Caki2 (cell line): ENCODE data around the gene SAE1. TPM values are rescaled to one million over a fixed set of nuclear protein-coding genes. Genes with fewer than 3 reads are reported as not detected.

Source experiments
- DNase-seq: peaks from one replicate; pipeline ENCODE4 v3.0.0-alpha.2; 2015; ENCODE audit warnings: low read depth
- in situ Hi-C: cut with HindIII; loops from 2 replicates; pipeline ENCODE4 v1.10.0; 2016; ENCODE audit warnings: low sequenced_read_pairs, low pct_unique_long_range_greater_than_20kb, mixed read lengths
- total RNA-seq: library from RNA; depleted of rRNA; stranded (reverse); fragments of >200 nt; shearing (Covaris generic); gene quantifications from 2 replicates; pipeline ENCODE4 v1.2.3, GENCODE V29; 2014; ENCODE audit warnings: low replicate concordance

Gene SAE1
- total RNA-seq, 1 experiment from 2014 or later: 320 TPM

DNA sequence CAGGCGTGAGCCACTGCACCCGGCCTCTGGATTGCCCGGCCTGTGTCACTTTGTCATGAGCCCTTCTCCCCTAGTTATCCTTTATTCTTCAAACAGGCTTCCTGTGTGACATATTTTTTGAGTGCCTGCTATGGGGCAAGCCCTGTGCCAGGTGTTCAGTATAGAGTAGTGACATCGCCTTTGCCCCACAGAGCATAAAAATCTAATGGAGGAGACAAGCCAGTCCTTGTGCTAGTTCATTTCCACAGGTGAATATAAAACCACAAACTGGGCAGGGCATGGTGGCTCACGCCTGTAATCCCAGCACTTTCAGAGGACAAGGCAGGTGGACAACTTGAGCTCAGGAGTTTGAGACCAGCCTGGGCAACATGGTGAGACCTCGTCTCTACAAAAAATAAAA, 57.2 kb downstream of the SAE1 start:
- in situ Hi-C loops: no loop called here
- no peak for DNase-seq

DNA sequence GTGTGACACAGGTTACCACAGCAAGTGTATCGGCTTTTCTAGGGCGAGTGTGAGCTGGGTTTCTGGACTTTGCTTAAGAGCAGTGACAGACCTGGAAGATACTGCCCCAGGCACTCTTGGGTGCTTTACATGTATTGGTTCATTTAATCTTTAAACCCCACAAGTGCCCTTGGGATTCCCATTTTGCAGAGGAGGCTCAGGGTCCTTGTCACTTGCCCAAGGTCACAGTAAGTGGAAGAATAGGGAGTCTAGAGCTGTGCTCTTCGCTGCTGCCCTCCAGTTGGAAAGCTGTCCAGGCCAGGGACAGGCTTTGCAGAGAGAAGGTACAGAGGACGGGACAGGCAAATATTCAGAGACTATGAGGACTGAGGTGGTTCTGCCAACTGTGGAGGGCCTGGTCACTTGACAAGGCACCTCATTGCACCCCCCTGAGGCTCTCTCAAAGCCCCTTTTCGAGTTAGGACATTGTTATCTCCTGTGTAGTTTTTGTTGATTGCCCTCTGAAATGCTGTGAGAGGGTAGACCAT, 57.9 kb downstream of the SAE1 start:
- in situ Hi-C loops: no loop called here
- no peak for DNase-seq

- DNase-seq: peak; percentile 95
- in situ Hi-C loops: no loop called here
Measured at GRCh38 chr19:47190167-47190727, 59.6 kb downstream of the SAE1 start.

DNA sequence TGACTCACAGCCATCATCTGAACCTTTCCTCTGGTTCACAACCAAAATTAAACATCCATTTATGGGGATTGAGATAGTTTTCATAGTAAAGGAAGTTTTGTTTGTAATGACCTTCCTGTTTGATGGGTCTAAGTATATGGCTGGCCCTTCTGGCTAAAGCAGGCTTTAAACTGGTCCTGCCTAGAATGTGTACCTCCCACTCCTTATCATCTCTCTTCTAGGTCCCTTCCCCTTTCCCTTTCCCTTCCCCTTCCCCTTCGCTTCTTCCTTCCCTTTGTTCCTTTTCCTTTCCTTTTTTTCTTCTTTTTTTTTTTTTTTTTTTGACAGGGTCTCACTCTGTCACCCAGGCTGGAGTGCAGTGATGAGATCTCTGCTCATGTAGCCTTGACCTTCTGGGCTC, 64.8 kb downstream of the SAE1 start:
- DNase-seq: no peak
- in situ Hi-C loops: no loop called here

GRCh38 chr19:47197141-47197540, 66.5 kb downstream of the SAE1 start:
- in situ Hi-C loops: no loop called here

DNA sequence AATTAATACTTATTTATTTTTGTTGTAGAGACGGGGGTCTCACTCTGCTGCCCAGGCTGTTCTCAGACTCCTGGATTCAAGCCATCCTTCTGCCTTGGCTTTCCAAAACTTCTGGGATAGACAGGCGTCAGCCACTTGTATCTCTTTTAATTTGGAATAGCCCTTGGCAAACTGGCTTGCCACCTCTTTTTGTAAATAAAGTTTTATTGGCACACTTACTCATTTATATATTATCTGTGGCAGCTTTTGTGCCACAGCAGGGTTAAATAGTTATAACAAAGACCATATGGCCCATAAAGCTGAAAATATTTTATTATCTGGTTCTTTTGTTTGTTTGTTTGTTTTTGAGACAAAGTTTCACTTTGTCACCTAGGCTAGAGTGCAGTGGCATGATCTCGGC, 69.9 kb downstream of the SAE1 start:
- in situ Hi-C loops: no loop called here
- no peak for DNase-seq

More at GRCh38 chr19:47197141-47197540, 66.5 kb downstream of the SAE1 start:
- DNase-seq: no peak

DNA sequence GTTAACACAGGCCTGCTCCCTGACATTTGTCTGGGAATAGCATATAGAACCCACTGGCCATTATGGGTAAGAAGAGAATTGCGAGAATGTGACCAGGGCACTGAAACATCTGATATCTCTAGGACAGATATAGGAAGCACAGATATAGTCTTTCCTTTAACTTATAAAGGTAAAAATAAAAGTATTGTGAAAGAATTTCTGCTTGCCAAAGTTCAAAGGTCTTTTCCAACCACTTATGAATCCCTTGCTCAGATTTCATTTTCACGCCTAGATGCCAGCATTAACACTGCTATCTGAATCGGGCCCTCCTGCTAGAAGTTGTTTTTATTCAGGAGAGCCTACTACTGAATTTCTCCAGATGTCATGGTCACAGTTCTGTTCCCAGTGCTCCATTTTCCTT, 72.6 kb downstream of the SAE1 start:
- in situ Hi-C loops: no loop called here
- DNase-seq: no peak

GRCh38 chr19:47209319-47210179, 78.9 kb downstream of the SAE1 start:
- no peak for DNase-seq
- in situ Hi-C loops: no loop called here

GRCh38 chr19:47210180-47210490, 79.5 kb downstream of the SAE1 start:
- in situ Hi-C loops: no loop called here
- no peak for DNase-seq

DNA sequence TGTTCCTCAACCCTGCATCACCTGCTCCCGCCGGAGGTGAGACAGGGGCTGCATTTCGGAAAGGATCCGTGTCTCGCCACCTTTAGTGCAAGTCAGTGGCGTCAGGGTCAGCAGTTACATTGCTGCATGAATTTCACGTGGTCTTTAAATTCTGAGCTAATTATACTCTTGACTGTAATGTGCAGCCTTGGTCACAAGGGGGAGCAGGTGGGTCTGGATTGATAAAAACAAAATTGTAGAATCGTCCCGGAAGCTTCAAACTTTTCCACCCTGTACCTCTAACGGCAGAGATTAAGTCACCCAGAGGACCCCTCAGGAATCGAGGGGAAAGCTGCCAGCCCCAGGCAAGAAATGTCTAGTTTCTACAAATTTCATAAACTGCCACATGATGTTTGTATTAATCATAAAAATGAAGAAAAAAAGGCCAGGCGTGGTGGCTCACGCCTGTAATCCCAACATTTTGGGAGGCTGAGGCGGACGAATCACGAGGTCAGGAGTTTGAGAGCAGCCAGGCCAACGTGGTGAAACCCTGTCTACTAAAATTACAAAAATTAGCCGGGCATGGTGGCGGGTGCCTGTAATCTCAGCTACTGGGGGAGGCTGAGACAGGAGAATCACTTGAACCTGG, 80.2 kb downstream of the SAE1 start:
- DNase-seq: peak; percentile 78
- in situ Hi-C loops: no loop called here

DNA sequence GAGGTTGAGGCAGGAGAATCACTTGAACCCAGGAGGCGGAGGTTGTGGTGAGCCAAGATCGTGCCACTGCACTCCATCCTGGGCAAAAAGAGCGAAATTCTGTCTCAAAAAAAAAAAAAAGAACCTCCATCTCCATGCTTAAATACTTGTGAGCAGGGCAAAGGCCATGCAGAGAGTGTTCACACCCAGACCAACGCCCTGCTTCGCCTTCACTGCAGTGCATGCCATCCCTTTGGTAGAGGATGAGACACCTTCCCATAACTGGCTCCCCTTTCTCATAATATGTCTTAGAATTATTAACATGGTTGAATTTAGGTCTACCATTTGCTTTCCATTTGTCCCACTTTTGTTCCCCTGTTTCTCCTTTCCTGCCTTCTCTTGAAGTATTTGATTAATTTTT, 84.9 kb downstream of the SAE1 start:
- in situ Hi-C loops: no loop called here
- no peak for DNase-seq

DNA sequence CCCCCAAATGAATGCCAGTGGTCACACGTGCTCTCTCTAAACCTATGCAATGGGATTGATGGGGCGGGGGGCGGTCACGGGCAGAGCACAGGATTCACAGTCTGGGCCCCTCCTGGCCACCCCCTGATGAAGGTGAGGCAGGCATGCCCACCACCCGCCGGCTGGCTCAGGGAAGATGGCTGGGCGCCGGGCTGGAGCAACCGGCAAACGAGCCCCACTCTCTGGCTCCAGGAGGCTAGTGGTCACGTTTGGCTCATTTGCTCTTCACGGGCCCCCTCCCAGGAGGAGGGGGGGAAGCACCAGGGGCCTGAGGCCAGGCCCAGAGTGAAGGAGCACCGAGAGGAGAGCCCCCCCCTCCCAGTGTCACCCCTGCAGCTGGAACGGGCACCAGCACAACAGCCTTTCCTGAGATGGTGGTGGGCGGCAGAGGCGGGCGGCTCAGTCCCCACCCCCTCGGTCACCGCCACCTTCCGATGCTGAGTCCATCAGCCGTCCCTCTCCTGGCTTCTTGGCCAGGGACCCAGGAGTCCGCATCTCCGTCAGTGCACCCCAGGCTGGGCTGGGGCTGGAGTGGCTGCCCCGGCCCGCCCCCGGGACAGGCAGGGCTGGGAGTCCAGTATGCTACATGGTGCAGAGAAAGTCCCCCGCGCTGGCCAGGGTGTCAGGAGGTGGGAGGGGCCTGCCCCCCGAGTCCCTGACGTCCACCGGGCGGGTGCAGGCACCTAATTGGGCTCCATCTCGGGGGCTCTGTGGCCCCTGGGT, 90.6 kb downstream of the SAE1 start:
- in situ Hi-C loops: no loop called here

DNA sequence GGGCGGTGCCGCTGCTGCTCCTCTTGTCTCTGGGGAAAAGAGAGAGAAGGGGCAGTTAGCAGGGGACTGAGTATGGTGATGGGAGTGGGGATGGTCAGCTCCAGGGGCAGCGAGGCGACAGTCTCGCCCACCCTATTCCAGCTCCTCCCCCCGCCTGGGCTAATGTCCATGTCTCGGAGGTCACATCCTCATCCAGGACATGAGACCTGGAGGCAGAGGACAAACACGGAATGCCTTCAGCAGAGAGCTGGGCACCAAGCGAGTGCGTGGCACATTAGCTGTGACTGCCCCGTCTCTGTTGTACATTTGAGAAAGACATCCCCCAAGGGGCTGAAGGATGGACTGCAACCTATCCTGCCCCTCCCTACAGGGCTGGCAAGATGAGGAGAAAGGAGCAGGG, 91.3 kb downstream of the SAE1 start:
- in situ Hi-C loops: no loop called here
- no peak for DNase-seq

More for the DNA sequence above, 90.6 kb downstream of the SAE1 start:
- DNase-seq: no peak

DNA sequence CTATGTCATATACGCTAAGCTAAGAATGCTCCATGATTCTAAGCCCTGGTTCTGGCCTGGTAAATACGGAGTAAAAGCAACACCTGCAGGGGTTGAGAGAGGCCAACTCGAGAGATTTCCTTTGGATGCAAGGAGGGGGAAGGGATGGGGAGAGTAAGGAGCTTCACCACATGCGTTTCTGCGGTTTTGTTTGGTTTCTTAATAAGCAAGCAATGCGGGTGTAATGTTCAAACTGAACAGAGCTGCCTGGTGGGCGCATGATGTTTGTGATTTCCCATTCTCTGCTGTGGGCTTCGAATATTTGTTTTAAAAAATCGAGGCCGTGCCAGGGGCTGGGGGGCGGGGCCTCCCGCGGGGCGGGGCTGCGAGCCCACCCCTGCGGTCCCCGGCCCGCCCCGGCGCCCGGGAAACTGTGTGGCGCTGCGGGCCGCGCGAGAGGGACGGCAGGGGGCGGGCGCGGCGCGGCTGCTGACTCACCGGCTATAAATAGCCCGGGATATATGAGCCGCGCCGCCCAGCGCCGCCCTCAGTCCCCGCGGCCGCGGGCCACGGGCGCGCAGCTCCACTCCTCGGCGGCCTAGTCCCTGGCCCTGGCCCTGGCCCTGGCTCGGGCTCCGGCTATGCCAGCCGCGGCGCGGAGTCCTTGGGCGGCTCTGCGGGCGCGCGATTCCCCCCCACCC, 95.3 kb downstream of the SAE1 start:
- in situ Hi-C loops: no loop called here
- DNase-seq: peak; percentile 83

DNA sequence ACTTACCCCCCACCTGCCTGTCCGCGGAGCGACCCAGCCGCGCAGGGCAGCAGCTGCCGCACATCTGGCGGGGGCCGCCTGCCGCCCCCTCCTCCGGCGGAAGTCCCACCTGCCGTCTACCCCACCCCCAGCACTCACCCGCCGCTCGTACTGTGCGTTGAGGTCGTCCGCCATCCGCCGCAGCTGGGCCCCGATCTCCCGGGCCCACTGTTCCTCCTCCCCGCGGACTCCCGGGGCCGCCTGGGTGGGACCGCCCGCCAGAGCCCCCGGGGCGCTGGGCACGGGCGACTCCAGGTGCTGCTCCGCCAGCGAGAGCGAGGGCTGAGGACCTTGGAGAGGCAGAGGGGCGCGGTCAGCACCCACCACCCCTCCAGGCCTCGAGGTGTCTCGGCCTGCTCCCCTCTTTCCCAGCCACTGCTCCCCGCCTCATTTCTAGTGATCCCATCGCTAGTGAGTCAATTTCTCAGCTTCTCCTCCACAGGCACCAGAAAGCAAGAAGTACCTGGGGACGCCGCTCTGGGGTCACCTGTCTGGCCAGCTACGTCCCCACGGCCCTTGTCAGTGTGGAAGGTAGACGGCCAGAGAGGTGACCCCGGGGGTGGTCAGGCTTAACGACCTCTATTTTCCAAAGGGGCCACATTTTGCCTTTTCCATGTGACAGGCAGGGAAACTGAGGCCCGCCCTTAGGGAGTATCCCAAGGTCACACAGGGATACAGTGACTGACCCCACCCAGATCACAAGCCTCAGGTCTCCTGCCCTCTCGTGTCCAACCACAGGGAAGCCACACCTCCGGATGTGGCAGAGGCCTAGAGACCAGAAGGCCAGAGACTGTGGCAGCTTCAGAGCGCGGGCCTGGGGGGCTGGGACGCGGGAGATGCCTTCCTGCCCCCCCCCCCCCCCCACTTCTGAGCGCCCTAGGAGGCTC, 96.1 kb downstream of the SAE1 start:
- DNase-seq: peak; percentile 87
- in situ Hi-C loops: no loop called here

- peak; percentile 96 for DNase-seq
- in situ Hi-C loops: no loop called here
Measured at GRCh38 chr19:47227352-47228167, 96.9 kb downstream of the SAE1 start.
